Colonic mucosa (tissue), 4 donors: ENCODE results near the gene SFTA2. TPM values are rescaled to one million over a fixed set of nuclear protein-coding genes. Genes with fewer than 3 reads are reported as not detected.
"Not testable (repeated sequence)": the region's sequence is repeated elsewhere in the genome, so short reads cannot be mapped to it uniquely, and the experiment has no call there.

Experiments used
- DNase-seq: peaks from one replicate; pipeline ENCODE4 v3.0.0-alpha.2; 2020
- H3K27ac ChIP-seq: fragments of 200-600 bp; one replicate; pipeline ENCODE4 v1.8.0; 2021
- H3K27me3 ChIP-seq: fragments of 200-600 bp; one replicate; pipeline ENCODE4 v1.8.0; 2021
- H3K36me3 ChIP-seq: fragments of 200-600 bp; one replicate; pipeline ENCODE4 v1.8.0; 2021
- H3K4me1 ChIP-seq: fragments of 200-600 bp; one replicate; pipeline ENCODE4 v1.8.0; 2021; ENCODE audit warnings: mild to moderate bottlenecking
- H3K4me3 ChIP-seq: fragments of 200-600 bp; one replicate; pipeline ENCODE4 v1.8.0; 2021
- H3K9ac ChIP-seq, 2 donors: one replicate each; pipeline ENCODE4 v1.7.0; 2013; ENCODE audit warnings: control low read depth in 2 of 2, low read depth in 2 of 2, low read length in 2 of 2
- H3K9me3 ChIP-seq: fragments of 200-600 bp; one replicate; pipeline ENCODE4 v1.8.0; 2021
- intact Hi-C: fragments of 100-400 bp; cut with DNase I; formaldehyde crosslinking; loops from one replicate; pipeline ENCODE4 v1.14.1; 2022
- total RNA-seq, 2 donors: library from RNA; stranded (reverse); fragmentation: NEBNext Ultra II Directional in 1 of 2; extraction: Animal tissue kit (Norgen Biotek cat#: 25700) in 1 of 2; gene quantifications; one replicate each; pipeline ENCODE4 v1.2.1, GENCODE V29; 2021
- TF ChIP-seq, protein P1 (sequence below): fragments of 200-600 bp; IDR thresholded peaks from one replicate; pipeline ENCODE4 v1.8.0; 2022; ENCODE audit warnings: antibody characterized with exemption, mild to moderate bottlenecking
- donor health status: healthy.
- donor health status: DM: no; HTN: no; CAD: no.
- donor health status: DM: no; HTN: no; CAD: no.

Gene SFTA2
- total RNA-seq, 2 donors from 2014 or later: 1.3 TPM; not detected in 1

DNA sequence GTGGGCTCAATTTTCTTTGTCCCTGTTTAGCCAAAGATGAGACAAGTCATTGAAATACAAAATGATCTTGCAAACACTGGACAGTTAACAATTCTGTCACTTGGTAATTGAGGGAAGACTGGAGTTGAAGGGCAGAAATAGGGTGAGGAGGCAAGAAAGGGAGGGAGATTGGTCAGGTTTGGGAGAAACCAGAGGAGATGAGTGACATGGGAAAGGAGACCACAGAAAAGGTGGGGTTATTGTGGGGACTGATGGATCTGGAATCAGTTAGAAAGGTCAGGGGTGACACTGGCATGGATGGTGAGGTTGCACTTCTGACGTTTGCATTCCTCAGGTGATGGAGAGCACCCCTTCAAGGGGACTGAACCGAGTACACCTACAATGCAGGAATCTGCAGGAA, 23.3 kb downstream of the SFTA2 start:
- H3K27ac ChIP-seq: no peak overlapping the region
- DNase-seq: no peak
- H3K9me3 ChIP-seq: no peaks in the 10 kb centered on the region
- H3K9ac ChIP-seq: peak overlapping the region; percentile 71 to 91
- TF ChIP-seq, protein P1, sequence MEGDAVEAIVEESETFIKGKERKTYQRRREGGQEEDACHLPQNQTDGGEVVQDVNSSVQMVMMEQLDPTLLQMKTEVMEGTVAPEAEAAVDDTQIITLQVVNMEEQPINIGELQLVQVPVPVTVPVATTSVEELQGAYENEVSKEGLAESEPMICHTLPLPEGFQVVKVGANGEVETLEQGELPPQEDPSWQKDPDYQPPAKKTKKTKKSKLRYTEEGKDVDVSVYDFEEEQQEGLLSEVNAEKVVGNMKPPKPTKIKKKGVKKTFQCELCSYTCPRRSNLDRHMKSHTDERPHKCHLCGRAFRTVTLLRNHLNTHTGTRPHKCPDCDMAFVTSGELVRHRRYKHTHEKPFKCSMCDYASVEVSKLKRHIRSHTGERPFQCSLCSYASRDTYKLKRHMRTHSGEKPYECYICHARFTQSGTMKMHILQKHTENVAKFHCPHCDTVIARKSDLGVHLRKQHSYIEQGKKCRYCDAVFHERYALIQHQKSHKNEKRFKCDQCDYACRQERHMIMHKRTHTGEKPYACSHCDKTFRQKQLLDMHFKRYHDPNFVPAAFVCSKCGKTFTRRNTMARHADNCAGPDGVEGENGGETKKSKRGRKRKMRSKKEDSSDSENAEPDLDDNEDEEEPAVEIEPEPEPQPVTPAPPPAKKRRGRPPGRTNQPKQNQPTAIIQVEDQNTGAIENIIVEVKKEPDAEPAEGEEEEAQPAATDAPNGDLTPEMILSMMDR: no peak
- H3K4me1 ChIP-seq: peaks cover 3% of the 10 kb centered on the region
- intact Hi-C loops: no loop called here
- H3K27me3 ChIP-seq: no peaks in the 10 kb centered on the region
- H3K4me3 ChIP-seq: peak overlapping the region; percentile 85
- no peaks in the 10 kb centered on the region for H3K36me3 ChIP-seq

DNA sequence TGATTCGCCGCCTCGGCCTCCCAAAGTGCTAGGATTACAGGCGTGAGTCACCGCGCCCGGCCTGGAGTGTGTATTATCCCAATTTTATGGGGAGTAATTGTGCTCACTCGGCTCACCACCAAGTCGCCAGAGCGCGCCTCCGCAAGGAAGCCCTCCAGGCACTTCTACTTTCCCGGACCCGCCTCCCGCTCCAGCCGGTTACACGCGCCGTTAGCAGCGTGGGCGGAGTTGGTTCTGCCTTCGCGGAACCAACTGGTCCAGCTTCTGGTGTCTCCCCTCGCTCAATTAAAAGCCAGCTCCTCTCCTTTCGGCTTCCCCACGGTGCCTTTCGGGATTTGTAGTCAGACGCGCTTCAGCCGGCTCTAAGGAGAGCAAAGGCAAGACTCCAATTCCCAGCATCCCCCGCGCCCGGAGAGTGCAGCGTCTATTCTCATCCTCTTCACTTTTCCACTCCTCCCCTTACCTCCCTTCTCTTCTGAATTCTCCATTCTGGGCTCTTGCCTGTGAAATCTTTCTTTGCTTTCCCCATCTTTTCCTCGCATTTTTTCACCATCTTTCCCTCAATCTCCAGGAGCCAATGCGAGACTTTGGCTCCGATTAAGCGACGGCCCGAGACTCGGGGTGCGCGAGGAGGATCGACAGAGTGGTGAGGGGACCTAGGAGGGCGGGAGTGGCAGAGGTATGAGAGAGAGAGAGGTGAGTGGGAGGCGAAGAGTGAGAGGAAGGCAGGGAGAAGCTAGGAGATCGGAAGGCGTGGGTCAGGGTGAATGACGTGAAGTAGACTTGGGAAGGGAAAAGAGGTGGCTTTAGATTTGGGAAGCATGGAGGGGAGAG, 24.0 kb downstream of the SFTA2 start, which contains the start of gene GTF2H4:
Gene GTF2H4 (plus strand): TSS at position 450 of the 834 bp plus-strand sequence.
- Histone ChIP-seq H3K36me3 (no peaks in the 10 kb centered on the region), H3K27ac (peak within 1 kb of the TSS; percentile 37), H3K4me3 (peak within 1 kb of the TSS; percentile 85), H3K9ac (peak within 1 kb of the TSS; percentile 71 to 91), H3K27me3 (no peaks in the 10 kb centered on the region), H3K9me3 (no peaks in the 10 kb centered on the region), H3K4me1 (peaks cover 3% of the 10 kb centered on the region)
- intact Hi-C loops: no loop called here
- peak; percentile 98 for DNase-seq
- TF ChIP-seq, protein P1: no peak

DNA sequence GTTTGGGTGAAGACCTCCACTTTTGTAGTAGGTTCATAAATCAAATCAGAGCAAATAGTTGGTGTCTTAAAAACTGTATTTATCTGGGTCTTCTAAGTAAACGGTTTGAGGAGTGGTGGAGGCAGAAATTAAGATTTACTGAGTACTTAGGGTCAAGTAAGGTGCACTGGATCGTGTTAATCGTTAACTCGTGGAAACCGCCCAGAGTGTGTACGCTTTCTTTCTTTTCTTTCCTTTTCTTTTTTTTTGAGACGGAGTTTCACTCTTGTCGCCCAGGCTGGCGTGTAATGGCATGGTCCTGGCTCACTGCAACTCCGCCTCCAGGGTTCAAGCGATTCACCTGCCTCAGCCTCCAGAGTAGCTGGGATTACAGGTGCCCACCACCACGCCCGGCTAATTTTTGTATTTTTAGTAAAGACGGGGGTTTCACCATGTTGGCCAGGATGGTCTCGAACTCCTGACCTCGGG, 24.6 kb downstream of the SFTA2 start:
- H3K9me3 ChIP-seq, H3K4me1 ChIP-seq, intact Hi-C loops, H3K36me3 ChIP-seq, H3K27me3 ChIP-seq: not testable (repeated sequence)
- H3K9ac ChIP-seq: peak overlapping the region in 1 of 2 donors; percentile 9
- peak overlapping the region; percentile 37 for H3K27ac ChIP-seq
- peak; percentile 67 for DNase-seq
- H3K4me3 ChIP-seq: peak overlapping the region; percentile 85

DNA sequence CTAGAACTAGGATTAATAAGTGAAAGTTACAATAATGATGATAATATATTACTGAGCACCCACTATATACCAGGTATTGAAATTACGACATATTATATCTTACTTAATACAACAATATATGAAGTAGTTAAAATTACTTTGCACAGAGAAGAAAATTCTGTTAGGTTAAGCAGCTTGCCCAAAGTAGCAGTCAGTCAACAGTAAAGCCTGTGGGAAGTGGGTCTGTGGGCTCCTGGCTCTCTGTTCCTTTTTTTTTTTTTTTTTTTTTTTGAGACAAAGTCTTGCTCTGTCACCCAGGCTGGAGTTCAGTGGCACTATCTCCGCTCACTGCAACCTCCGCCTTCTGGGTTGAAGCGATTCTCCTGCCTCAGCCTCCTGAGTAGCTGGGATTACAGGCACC, 28.7 kb downstream of the SFTA2 start:
- H3K9me3 ChIP-seq: no peaks in the 10 kb centered on the region
- TF ChIP-seq, protein P1: no peak

GRCh38 chr6:30902709-30903108, 29.3 kb downstream of the SFTA2 start:
- H3K9ac ChIP-seq: no peak overlapping the region
- no peaks in the 10 kb centered on the region for H3K4me1 ChIP-seq
- DNase-seq: no peak
- no peak overlapping the region for H3K4me3 ChIP-seq
- intact Hi-C loops: no loop called here
- H3K36me3 ChIP-seq: peaks cover 7% of the 10 kb centered on the region
- H3K27me3 ChIP-seq: no peaks in the 10 kb centered on the region
- H3K9me3 ChIP-seq: no peaks in the 10 kb centered on the region
- no peak overlapping the region for H3K27ac ChIP-seq
- TF ChIP-seq, protein P1: no peak

More for the DNA sequence above, 28.7 kb downstream of the SFTA2 start:
- no peak overlapping the region for H3K27ac ChIP-seq
- intact Hi-C loops: no loop called here
- no peak overlapping the region for H3K9ac ChIP-seq
- peaks cover 3% of the 10 kb centered on the region for H3K36me3 ChIP-seq
- H3K27me3 ChIP-seq: no peaks in the 10 kb centered on the region
- DNase-seq: no peak
- no peaks in the 10 kb centered on the region for H3K4me1 ChIP-seq
- no peak overlapping the region for H3K4me3 ChIP-seq

- H3K27ac ChIP-seq, intact Hi-C loops, H3K9ac ChIP-seq, H3K27me3 ChIP-seq, DNase-seq, H3K4me1 ChIP-seq, H3K9me3 ChIP-seq, H3K4me3 ChIP-seq: not testable (repeated sequence)
- peaks cover 11% of the 10 kb centered on the region for H3K36me3 ChIP-seq
Observed at GRCh38 chr6:30902196-30902595, 29.8 kb downstream of the SFTA2 start.
